SU-DHL-6 (cell line): ENCODE measurements around the gene MICAL3.

Experiments used
- H2AFZ ChIP-seq: fragments of 200-600 bp; sonication (generic); 2 replicates; pipeline ENCODE4 v1.6.1; 2014; ENCODE audit warnings: low read depth, mild to moderate bottlenecking, moderate library complexity, mixed read lengths, antibody characterized with exemption, low read length; ENCODE audit not compliant: severe bottlenecking
- H3F3A ChIP-seq: fragments of 200-600 bp; shearing (Covaris generic); 2 replicates; pipeline ENCODE4 v1.6.0; 2016; ENCODE audit warnings: antibody characterized with exemption, mild to moderate bottlenecking; ENCODE audit not compliant: insufficient read depth
- H3K27ac ChIP-seq: fragments of 200-600 bp; sonication (generic); 2 replicates; pipeline ENCODE4 v1.5.1; 2016; ENCODE audit warnings: low read depth, mild to moderate bottlenecking, low read length, moderate library complexity, mixed read lengths
- H3K27me3 ChIP-seq: fragments of 200-600 bp; sonication (generic), shearing (Covaris generic); 2 replicates; pipeline ENCODE4 v1.6.0; 2014; ENCODE audit warnings: mild to moderate bottlenecking, low read length
- H3K36me3 ChIP-seq: fragments of 200-600 bp; sonication (generic); 2 replicates; pipeline ENCODE4 v1.6.1; 2014; ENCODE audit warnings: mild to moderate bottlenecking, low read length, mixed read lengths
- H3K4me2 ChIP-seq: fragments of 300-600, 200-600 bp; shearing (Covaris generic), sonication (generic); 2 replicates; pipeline ENCODE4 v1.6.0; 2014; ENCODE audit warnings: low read length, low read depth, mild to moderate bottlenecking; ENCODE audit not compliant: poor library complexity, severe bottlenecking
- H3K4me3 ChIP-seq: fragments of 200-600 bp; sonication (generic); 2 replicates; pipeline ENCODE4 v1.5.1; 2014; ENCODE audit warnings: antibody characterized with exemption, low read length, mild to moderate bottlenecking, mixed read lengths; ENCODE audit not compliant: insufficient read depth, poor library complexity, severe bottlenecking
- H3K79me2 ChIP-seq: fragments of 200-600 bp; sonication (generic); 2 replicates; pipeline ENCODE4 v1.6.1; 2014; ENCODE audit warnings: mild to moderate bottlenecking, low read length, moderate library complexity; ENCODE audit not compliant: insufficient read depth
- H3K9ac ChIP-seq: fragments of 200-600 bp; sonication (generic); 2 replicates; pipeline ENCODE4 v1.7.0; 2014; ENCODE audit warnings: mild to moderate bottlenecking, low read length
- H3K9me2 ChIP-seq: fragments of 200-600 bp; sonication (generic); replicated peaks from 2 replicates; pipeline ENCODE4 v1.6.1; 2014; ENCODE audit warnings: low read length; ENCODE audit not compliant: insufficient read depth
- H3K9me3 ChIP-seq: fragments of 200-600 bp; sonication (generic); 2 replicates; pipeline ENCODE4 v1.6.1; 2014; ENCODE audit warnings: low read length, mixed read lengths; ENCODE audit not compliant: insufficient read depth
- H4K20me1 ChIP-seq: fragments of 200-600 bp; sonication (generic); 2 replicates; pipeline ENCODE4 v1.6.1; 2014; ENCODE audit warnings: low read depth, mild to moderate bottlenecking, antibody characterized with exemption, low read length, moderate library complexity, mixed read lengths
- CTCF ChIP-seq: fragments of 200-600 bp; sonication (generic); IDR thresholded peaks from one replicate; pipeline ENCODE4 v1.5.1; 2017; ENCODE audit warnings: antibody characterized with exemption, mild to moderate bottlenecking, low read length, moderate library complexity; ENCODE audit not compliant: insufficient read depth, poor library complexity, severe bottlenecking
- EZH2phosphoT487 ChIP-seq: fragments of 200-600 bp; sonication (generic), shearing (Covaris generic); conservative IDR thresholded peaks from 2 replicates; pipeline ENCODE4 v1.6.1; 2018; ENCODE audit warnings: mild to moderate bottlenecking, antibody characterized with exemption, low read length, moderate library complexity, mixed read lengths

Gene MICAL3

GRCh38 chr22:17875631-17876030, 148.7 kb downstream of the MICAL3 start:
- H3K36me3 ChIP-seq: no peaks in the 10 kb centered on the region
- H3K9ac ChIP-seq: no peak overlapping the region
- no peaks in the 10 kb centered on the region for H3F3A ChIP-seq
- H2AFZ ChIP-seq: no peak overlapping the region
- no peak overlapping the region for H3K4me3 ChIP-seq
- no peaks in the 10 kb centered on the region for H3K79me2 ChIP-seq
- no peaks in the 10 kb centered on the region for H3K9me3 ChIP-seq
- no peaks in the 10 kb centered on the region for H4K20me1 ChIP-seq
- no peaks in the 10 kb centered on the region for H3K27me3 ChIP-seq
- no peaks in the 10 kb centered on the region for H3K9me2 ChIP-seq
- H3K27ac ChIP-seq: no peak overlapping the region
- H3K4me2 ChIP-seq: no peak overlapping the region
- TF ChIP-seq EZH2phosphoT487 (no peak), CTCF (no peak)

GRCh38 chr22:17875156-17875555, 149.2 kb downstream of the MICAL3 start:
- H3K9me2 ChIP-seq: no peaks in the 10 kb centered on the region
- no peak overlapping the region for H3K27ac ChIP-seq
- no peaks in the 10 kb centered on the region for H3K9me3 ChIP-seq
- H3K36me3 ChIP-seq: no peaks in the 10 kb centered on the region
- H2AFZ ChIP-seq: no peak overlapping the region
- no peaks in the 10 kb centered on the region for H4K20me1 ChIP-seq
- TF ChIP-seq CTCF (no peak), EZH2phosphoT487 (no peak)
- no peak overlapping the region for H3K4me3 ChIP-seq
- no peaks in the 10 kb centered on the region for H3K27me3 ChIP-seq
- no peaks in the 10 kb centered on the region for H3F3A ChIP-seq
- no peaks in the 10 kb centered on the region for H3K79me2 ChIP-seq
- no peak overlapping the region for H3K9ac ChIP-seq
- H3K4me2 ChIP-seq: no peak overlapping the region

- Histone ChIP-seq H3K27ac (no peak overlapping the region), H4K20me1 (no peaks in the 10 kb centered on the region), H3K9ac (no peak overlapping the region), H3K9me3 (no peaks in the 10 kb centered on the region), H2AFZ (no peak overlapping the region), H3K4me2 (no peak overlapping the region), H3K4me3 (no peak overlapping the region), H3F3A (no peaks in the 10 kb centered on the region), H3K36me3 (no peaks in the 10 kb centered on the region), H3K27me3 (no peaks in the 10 kb centered on the region), H3K79me2 (no peaks in the 10 kb centered on the region), H3K9me2 (no peaks in the 10 kb centered on the region)
- no peak for TF ChIP-seq CTCF
- TF ChIP-seq EZH2phosphoT487: no peak
These were observed 150.0 kb downstream of the MICAL3 start for GRCh38 chr22:17874231-17874905.

GRCh38 chr22:17873804-17874203, 150.6 kb downstream of the MICAL3 start:
- H3K36me3 ChIP-seq: no peaks in the 10 kb centered on the region
- H3K9ac ChIP-seq: no peak overlapping the region
- no peaks in the 10 kb centered on the region for H3K9me2 ChIP-seq
- TF ChIP-seq EZH2phosphoT487 (no peak), CTCF (no peak)
- H3K27ac ChIP-seq: no peak overlapping the region
- no peak overlapping the region for H3K4me2 ChIP-seq
- no peaks in the 10 kb centered on the region for H3F3A ChIP-seq
- no peaks in the 10 kb centered on the region for H4K20me1 ChIP-seq
- no peak overlapping the region for H3K4me3 ChIP-seq
- H3K27me3 ChIP-seq: no peaks in the 10 kb centered on the region
- H2AFZ ChIP-seq: no peak overlapping the region
- no peaks in the 10 kb centered on the region for H3K9me3 ChIP-seq
- H3K79me2 ChIP-seq: no peaks in the 10 kb centered on the region
